Nephron (organoid): ENCODE data around the gene LPAR6.

ENCODE experiments used
- H3K27ac Mint-ChIP-seq, 3 experiments: 2 replicates each; pipeline ENCODE4 v1.8.0; 2020; ENCODE audit warnings: mixed read lengths in 3 of 3, mild to moderate bottlenecking in 2 of 3, moderate library complexity in 1 of 3
- H3K27me3 Mint-ChIP-seq: 2 replicates; pipeline ENCODE4 v1.8.0; 2021; ENCODE audit warnings: low read depth, mild to moderate bottlenecking, moderate library complexity, mixed read lengths
- H3K36me3 Mint-ChIP-seq: 2 replicates; pipeline ENCODE4 v1.8.0; 2020; ENCODE audit warnings: low read depth, mixed read lengths
- H3K4me1 Mint-ChIP-seq: 2 replicates; pipeline ENCODE4 v1.8.0; 2020; ENCODE audit warnings: mixed read lengths
- H3K4me3 Mint-ChIP-seq, 3 experiments: 2 replicates each; pipeline ENCODE4 v1.8.0; 2020; ENCODE audit warnings: mild to moderate bottlenecking in 3 of 3, mixed read lengths in 3 of 3, moderate library complexity in 2 of 3
- H3K9me3 Mint-ChIP-seq: 2 replicates; pipeline ENCODE4 v1.8.0; 2020; ENCODE audit warnings: mixed read lengths
- TF ChIP-seq, protein P1 (sequence below), 3 experiments: fragments of 200-600 bp; sonication (generic); IDR thresholded peaks; one replicate each; pipeline ENCODE4 v1.5.0; 2021; ENCODE audit warnings: antibody characterized with exemption in 3 of 3; ENCODE audit not compliant: unreplicated experiment in 3 of 3

The LPAR6 gene

DNA sequence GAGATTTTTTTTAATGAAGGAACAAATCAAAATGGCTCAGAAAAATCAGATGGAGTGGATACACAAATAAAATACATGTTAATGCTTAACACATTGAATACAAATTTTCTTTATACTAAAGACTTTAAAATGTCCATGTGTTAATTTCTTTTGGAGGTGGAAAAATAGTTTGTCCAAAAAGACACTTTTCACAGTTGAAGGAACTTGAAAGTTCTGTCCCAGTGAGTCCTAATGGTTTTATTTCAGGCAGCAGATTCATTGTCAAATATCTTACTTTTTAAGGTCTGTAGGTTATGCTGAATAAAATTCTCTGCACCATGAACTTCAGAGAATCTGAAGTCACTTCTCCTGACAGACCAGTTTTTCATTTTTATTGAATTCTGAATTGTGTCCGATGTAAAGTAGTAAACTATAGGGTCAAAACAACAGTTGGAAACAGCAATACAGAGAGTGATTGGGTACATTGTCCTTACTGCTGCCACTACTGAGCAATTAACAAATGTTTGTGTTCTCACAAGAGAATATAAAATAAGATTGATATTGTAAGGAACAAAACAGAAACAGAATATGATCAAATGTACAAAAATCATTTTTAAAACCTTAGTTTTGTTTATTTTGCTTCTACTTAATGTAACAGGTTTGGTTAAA, 1.6 kb downstream of the LPAR6 start:
- Mint-ChIP-seq H3K9me3 (peaks cover 7% of the 10 kb centered on the region), H3K36me3 (peaks cover 18% of the 10 kb centered on the region), H3K4me3 (peak overlapping the region; percentile 87 to 99 (median 95)), H3K27ac (peak overlapping the region; percentile 97 to 100 (median 98)), H3K4me1 (peaks cover 31% of the 10 kb centered on the region), H3K27me3 (no peaks in the 10 kb centered on the region)
- TF ChIP-seq, protein P1, sequence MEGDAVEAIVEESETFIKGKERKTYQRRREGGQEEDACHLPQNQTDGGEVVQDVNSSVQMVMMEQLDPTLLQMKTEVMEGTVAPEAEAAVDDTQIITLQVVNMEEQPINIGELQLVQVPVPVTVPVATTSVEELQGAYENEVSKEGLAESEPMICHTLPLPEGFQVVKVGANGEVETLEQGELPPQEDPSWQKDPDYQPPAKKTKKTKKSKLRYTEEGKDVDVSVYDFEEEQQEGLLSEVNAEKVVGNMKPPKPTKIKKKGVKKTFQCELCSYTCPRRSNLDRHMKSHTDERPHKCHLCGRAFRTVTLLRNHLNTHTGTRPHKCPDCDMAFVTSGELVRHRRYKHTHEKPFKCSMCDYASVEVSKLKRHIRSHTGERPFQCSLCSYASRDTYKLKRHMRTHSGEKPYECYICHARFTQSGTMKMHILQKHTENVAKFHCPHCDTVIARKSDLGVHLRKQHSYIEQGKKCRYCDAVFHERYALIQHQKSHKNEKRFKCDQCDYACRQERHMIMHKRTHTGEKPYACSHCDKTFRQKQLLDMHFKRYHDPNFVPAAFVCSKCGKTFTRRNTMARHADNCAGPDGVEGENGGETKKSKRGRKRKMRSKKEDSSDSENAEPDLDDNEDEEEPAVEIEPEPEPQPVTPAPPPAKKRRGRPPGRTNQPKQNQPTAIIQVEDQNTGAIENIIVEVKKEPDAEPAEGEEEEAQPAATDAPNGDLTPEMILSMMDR (IDR thresholded peaks at IDR 0.05; ENCODE audit: unreplicated experiment in 3 of 3): no peak

DNA sequence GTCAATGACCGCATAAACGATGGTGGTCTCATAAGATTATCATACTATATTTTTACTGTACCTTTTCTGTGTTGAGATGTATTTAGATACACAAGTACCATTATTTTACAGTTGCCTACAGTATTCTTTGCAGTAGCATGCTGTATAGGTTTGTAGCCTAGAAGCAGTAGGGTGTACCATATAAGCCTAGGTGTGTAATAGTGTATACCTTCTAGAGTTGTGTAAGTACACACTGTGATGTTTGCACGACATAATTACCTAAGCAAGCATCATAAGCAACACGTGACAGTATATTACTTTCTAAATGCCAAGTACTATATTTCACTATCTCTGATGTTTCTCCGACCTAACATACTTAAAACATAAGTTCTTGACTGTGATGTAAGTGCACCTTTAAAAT, 2.7 kb downstream of the LPAR6 start:
- Mint-ChIP-seq H3K4me3 (peak overlapping the region; percentile 78 to 85 (median 79)), H3K27me3 (no peaks in the 10 kb centered on the region), H3K27ac (peak overlapping the region; percentile 10 to 100 (median 19)), H3K9me3 (no peaks in the 10 kb centered on the region), H3K36me3 (peaks cover 7% of the 10 kb centered on the region), H3K4me1 (peaks cover 39% of the 10 kb centered on the region)
- TF ChIP-seq, protein P1 (IDR thresholded peaks at IDR 0.05; ENCODE audit: unreplicated experiment in 3 of 3): no peak

DNA sequence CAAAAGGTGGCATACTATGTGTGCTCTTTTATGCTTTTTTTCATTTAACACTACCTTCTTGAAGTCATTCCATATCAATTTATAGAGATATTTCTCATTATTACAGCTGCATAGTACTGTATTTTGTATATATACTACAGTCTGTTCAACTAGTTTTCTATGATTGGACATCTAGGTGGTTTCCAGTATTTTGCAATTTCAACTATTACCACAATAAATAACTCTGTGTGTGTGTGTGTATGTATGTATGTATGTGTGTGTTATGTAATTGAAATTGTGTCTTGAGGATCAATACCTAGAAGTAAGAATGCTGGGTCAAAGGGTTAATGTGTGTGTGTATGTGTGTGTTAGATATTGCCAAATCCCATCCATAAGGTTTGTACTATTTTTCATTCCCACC, 7.0 kb downstream of the LPAR6 start:
- peaks cover 2% of the 10 kb centered on the region for H3K36me3 Mint-ChIP-seq
- TF ChIP-seq, protein P1 (IDR thresholded peaks at IDR 0.05; ENCODE audit: unreplicated experiment in 3 of 3): no peak
- H3K4me1 Mint-ChIP-seq: peaks cover 37% of the 10 kb centered on the region
- H3K4me3 Mint-ChIP-seq: no peak overlapping the region
- H3K27me3 Mint-ChIP-seq: no peaks in the 10 kb centered on the region
- no peaks in the 10 kb centered on the region for H3K9me3 Mint-ChIP-seq
- peak overlapping the region in 1 of 3 experiments; percentile 69 for H3K27ac Mint-ChIP-seq

DNA sequence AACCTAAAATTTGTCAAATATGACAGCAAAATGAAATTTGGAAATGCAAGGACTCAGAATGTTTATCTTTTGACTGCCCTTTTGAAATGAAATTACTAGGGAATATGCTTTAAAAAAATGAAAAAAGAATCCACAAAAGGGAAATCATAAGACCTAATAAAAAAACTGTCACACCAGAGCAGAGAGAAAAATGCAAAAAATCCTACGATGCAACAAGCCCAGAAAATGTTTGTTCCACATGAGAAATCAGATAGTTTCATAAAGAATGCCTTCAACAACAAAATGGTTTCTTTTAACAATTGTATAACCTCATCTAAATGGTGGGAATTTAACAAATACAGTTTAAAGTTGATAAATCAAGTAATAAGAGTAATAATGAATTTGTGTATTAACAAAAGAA, 8.0 kb downstream of the LPAR6 start:
- Mint-ChIP-seq H3K4me1 (peaks cover 38% of the 10 kb centered on the region), H3K27ac (peak overlapping the region; percentile 6 to 69 (median 30)), H3K27me3 (no peaks in the 10 kb centered on the region), H3K36me3 (peaks cover 4% of the 10 kb centered on the region), H3K4me3 (no peak overlapping the region), H3K9me3 (no peaks in the 10 kb centered on the region)
- TF ChIP-seq, protein P1 (IDR thresholded peaks at IDR 0.05; ENCODE audit: unreplicated experiment in 3 of 3): no peak

DNA sequence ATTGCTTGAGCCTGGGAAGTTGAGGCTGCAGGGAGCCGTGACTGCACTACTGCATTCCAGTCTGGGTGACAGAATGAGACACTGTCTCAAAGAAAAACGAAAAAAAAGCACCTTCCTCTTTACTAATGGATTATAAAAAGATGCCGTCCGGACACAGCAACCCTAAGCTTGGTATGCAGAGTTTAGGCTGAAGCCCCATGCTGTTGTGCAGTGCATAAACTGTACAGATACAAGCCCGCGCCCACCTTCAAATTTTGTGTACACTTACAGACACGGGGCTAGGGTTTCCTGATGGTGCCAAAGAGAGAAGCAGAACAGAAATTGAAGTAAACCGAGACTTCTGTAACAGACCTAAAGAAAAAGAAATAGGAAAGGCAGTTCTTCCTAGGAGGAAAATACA, 9.0 kb downstream of the LPAR6 start:
- H3K27me3 Mint-ChIP-seq: no peaks in the 10 kb centered on the region
- TF ChIP-seq, protein P1 (IDR thresholded peaks at IDR 0.05; ENCODE audit: unreplicated experiment in 3 of 3): no peak
- peak overlapping the region in 2 of 3 experiments; percentile 6 to 69 for H3K27ac Mint-ChIP-seq
- H3K9me3 Mint-ChIP-seq: no peaks in the 10 kb centered on the region
- H3K4me1 Mint-ChIP-seq: peaks cover 41% of the 10 kb centered on the region
- H3K36me3 Mint-ChIP-seq: peaks cover 4% of the 10 kb centered on the region
- H3K4me3 Mint-ChIP-seq: no peak overlapping the region

DNA sequence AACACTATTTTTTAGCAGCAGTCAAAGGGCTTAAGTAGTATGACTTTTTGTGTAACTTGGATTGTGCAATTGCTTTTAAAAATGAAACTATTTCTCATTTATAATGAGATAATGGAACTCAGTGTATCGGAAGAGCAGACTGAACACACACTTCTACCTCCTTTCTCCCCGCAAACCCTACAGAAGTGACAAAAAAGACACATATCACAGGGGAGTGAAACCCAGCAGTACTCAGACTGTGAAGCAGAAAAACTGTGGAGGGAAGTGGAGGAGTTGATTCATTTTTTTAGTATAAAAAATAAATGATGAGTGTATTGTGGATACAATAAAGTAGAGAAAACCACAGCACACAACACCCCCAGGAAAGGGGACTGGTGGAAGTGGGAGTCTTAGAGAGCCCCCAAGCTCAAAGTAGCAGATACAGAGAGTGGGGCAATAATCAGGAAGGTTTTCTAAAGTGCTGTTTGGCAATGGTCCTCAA, 9.7 kb downstream of the LPAR6 start:
- H3K4me3 Mint-ChIP-seq: no peak overlapping the region

More for the DNA sequence above, 9.7 kb downstream of the LPAR6 start:
- H3K9me3 Mint-ChIP-seq: no peaks in the 10 kb centered on the region
- H3K4me1 Mint-ChIP-seq: peaks cover 43% of the 10 kb centered on the region
- no peaks in the 10 kb centered on the region for H3K27me3 Mint-ChIP-seq
- TF ChIP-seq, protein P1 (IDR thresholded peaks at IDR 0.05; ENCODE audit: unreplicated experiment in 3 of 3): no peak
- H3K36me3 Mint-ChIP-seq: peaks cover 4% of the 10 kb centered on the region
- peak overlapping the region in 2 of 3 experiments; percentile 38 to 63 for H3K27ac Mint-ChIP-seq
